ENCODE data around the gene PTPRG. TPM values are rescaled to one million over a fixed set of nuclear protein-coding genes. Genes with fewer than 3 reads are reported as not detected.

PTPRG gene
- total RNA-seq, 1 experiment from 2014 or later: 11.7 TPM

GRCh38 chr3:62183087-62183486 lies 621.7 kb downstream of the PTPRG start:
- CTCF ChIA-PET: no interaction called here
- Histone ChIP-seq H3K9me3 (ENCODE audit: low read depth, low read length, poor library complexity, severe bottlenecking) (no peaks in the 10 kb centered on the region), H3K4me3 (ENCODE audit: low read depth, low read length, poor library complexity, severe bottlenecking) (no peak overlapping the region), H3K4me1 (ENCODE audit: insufficient read depth, low read length, poor library complexity, severe bottlenecking) (no peaks in the 10 kb centered on the region), H3K36me3 (ENCODE audit: insufficient read depth, low read length, poor library complexity, severe bottlenecking) (no peaks in the 10 kb centered on the region), H3K27ac (ENCODE audit: low read depth, low read length, poor library complexity, severe bottlenecking) (no peak overlapping the region), H3K27me3 (replicated peaks; ENCODE audit: insufficient read depth, low read depth, low read length, poor library complexity) (no peaks in the 10 kb centered on the region)
- TF ChIP-seq EZH2 (IDR thresholded peaks at IDR 0.05; ENCODE audit: borderline replicate concordance, low read depth, low read length, poor library complexity, severe bottlenecking) (no peak), CTCF (conservative IDR thresholded peaks at IDR 0.05; ENCODE audit: low read depth, low read length) (no peak)
- intact Hi-C loops (cut with micrococcal nuclease; ENCODE audit: unreplicated experiment): no loop called here
- no peak for DNase-seq (ENCODE audit: low spot score)
- POLR2A ChIA-PET (ENCODE audit: low non-redundant PET): no interaction called here
- BruUV-seq (replicated peaks): no TSS peak

GRCh38 chr3:62183969-62184368 lies 622.6 kb downstream of the PTPRG start:
- TF ChIP-seq CTCF (conservative IDR thresholded peaks at IDR 0.05; ENCODE audit: low read depth, low read length): no peak
- no peak for TF ChIP-seq EZH2 (IDR thresholded peaks at IDR 0.05; ENCODE audit: borderline replicate concordance, low read depth, low read length, poor library complexity, severe bottlenecking)
- no peaks in the 10 kb centered on the region for H3K4me1 ChIP-seq (ENCODE audit: insufficient read depth, low read length, poor library complexity, severe bottlenecking)
- no peaks in the 10 kb centered on the region for H3K27me3 ChIP-seq (replicated peaks; ENCODE audit: insufficient read depth, low read depth, low read length, poor library complexity)
- ChIA-PET POLR2A (ENCODE audit: low non-redundant PET) (no interaction called here), CTCF (no interaction called here)
- H3K36me3 ChIP-seq (ENCODE audit: insufficient read depth, low read length, poor library complexity, severe bottlenecking): no peaks in the 10 kb centered on the region
- BruUV-seq (replicated peaks): no TSS peak
- intact Hi-C loops (cut with micrococcal nuclease; ENCODE audit: unreplicated experiment): no loop called here
- no peaks in the 10 kb centered on the region for H3K9me3 ChIP-seq (ENCODE audit: low read depth, low read length, poor library complexity, severe bottlenecking)
- no peak for DNase-seq (ENCODE audit: low spot score)
- H3K27ac ChIP-seq (ENCODE audit: low read depth, low read length, poor library complexity, severe bottlenecking): no peak overlapping the region
- H3K4me3 ChIP-seq (ENCODE audit: low read depth, low read length, poor library complexity, severe bottlenecking): no peak overlapping the region

- intact Hi-C loops (cut with micrococcal nuclease; ENCODE audit: unreplicated experiment): no loop called here
- Histone ChIP-seq H3K36me3 (ENCODE audit: insufficient read depth, low read length, poor library complexity, severe bottlenecking) (no peaks in the 10 kb centered on the region), H3K9me3 (ENCODE audit: low read depth, low read length, poor library complexity, severe bottlenecking) (no peaks in the 10 kb centered on the region), H3K27me3 (replicated peaks; ENCODE audit: insufficient read depth, low read depth, low read length, poor library complexity) (no peaks in the 10 kb centered on the region), H3K4me3 (ENCODE audit: low read depth, low read length, poor library complexity, severe bottlenecking) (no peak overlapping the region), H3K4me1 (ENCODE audit: insufficient read depth, low read length, poor library complexity, severe bottlenecking) (no peaks in the 10 kb centered on the region), H3K27ac (ENCODE audit: low read depth, low read length, poor library complexity, severe bottlenecking) (no peak overlapping the region)
- peak; percentile 30 for DNase-seq (ENCODE audit: low spot score)
- ChIA-PET CTCF (no interaction called here), POLR2A (ENCODE audit: low non-redundant PET) (no interaction called here)
- BruUV-seq (replicated peaks): no TSS peak
- TF ChIP-seq EZH2 (IDR thresholded peaks at IDR 0.05; ENCODE audit: borderline replicate concordance, low read depth, low read length, poor library complexity, severe bottlenecking) (no peak), CTCF (conservative IDR thresholded peaks at IDR 0.05; ENCODE audit: low read depth, low read length) (no peak)
These were observed 623.2 kb downstream of the PTPRG start for GRCh38 chr3:62184559-62184958.
